SK-N-SH (cell line): Measurements from ENCODE around the gene NELFB. TPM values are rescaled to one million over a fixed set of nuclear protein-coding genes. Genes with fewer than 3 reads are reported as not detected.

Source experiments
- CTCF ChIA-PET: fragments of 300-600, 350-600 bp; formaldehyde crosslinking; extraction: SDS; loops from one replicate; lab custom pipeline; 2021; lab: Yijun Ruan, JAX
- POLR2A ChIA-PET: fragments of 350-600 bp; sonication (Branson Sonifier 250); formaldehyde crosslinking; extraction: SDS; loops from one replicate; lab custom pipeline; 2020; ENCODE audit warnings: antibody characterized with exemption, inconsistent platforms; lab: Yijun Ruan, JAX
- DNase-seq: peaks from one replicate; pipeline ENCODE4 v3.0.0; 2012
- H2AFZ ChIP-seq: fragments of 200-600 bp; sonication (generic); 2 replicates; pipeline ENCODE4 v1.8.1; 2016; ENCODE audit warnings: antibody characterized with exemption, mild to moderate bottlenecking, low read depth
- H3F3A ChIP-seq: fragments of 200-600 bp; sonication (generic); replicated peaks from 2 replicates; pipeline ENCODE3; 2016; ENCODE audit warnings: antibody characterized with exemption, mild to moderate bottlenecking; ENCODE audit not compliant: insufficient read depth
- H3K27ac ChIP-seq, 2 experiments: fragments of 200-500 bp in 1 of 2; fragments of 200-600 bp in 1 of 2; sonication (Bioruptor generic) in 1 of 2; sonication (generic), shearing (Covaris generic) in 1 of 2; 2 replicates each; pipeline versions ENCODE4 v1.5.1 to v1.6.1; 2014 to 2016; ENCODE audit warnings: low read depth in 2 of 2, inconsistent platforms in 1 of 2, low read length in 1 of 2, mild to moderate bottlenecking in 1 of 2, mixed read lengths in 1 of 2
- H3K27me3 ChIP-seq: fragments of 200-600 bp; sonication (generic), shearing (Covaris generic); 2 replicates; pipeline ENCODE4 v1.6.1; 2016; ENCODE audit warnings: mixed run types; ENCODE audit not compliant: insufficient read depth
- H3K36me3 ChIP-seq, 2 experiments: fragments of 200-500 bp in 1 of 2; fragments of 200-600 bp in 1 of 2; sonication (Bioruptor generic) in 1 of 2; sonication (generic) in 1 of 2; replicated peaks in 1 of 2; 2 replicates each; pipeline versions ENCODE3 to v1.5.1; 2014 to 2016; ENCODE audit warnings: low read length in 1 of 2, mild to moderate bottlenecking in 1 of 2; ENCODE audit not compliant: insufficient read depth in 2 of 2, control insufficient read depth in 1 of 2
- H3K4me1 ChIP-seq, 2 experiments: fragments of 200-500 bp in 1 of 2; fragments of 200-600 bp in 1 of 2; sonication (Bioruptor generic) in 1 of 2; sonication (generic), shearing (Covaris generic) in 1 of 2; 2 replicates each; pipeline versions ENCODE4 v1.5.1 to v1.6.1; 2014 to 2016; ENCODE audit warnings: low read depth in 1 of 2, low read length in 1 of 2, mixed run types in 1 of 2; ENCODE audit not compliant: insufficient read depth in 2 of 2, control insufficient read depth in 1 of 2
- H3K4me2 ChIP-seq: fragments of 200-600 bp; sonication (generic), shearing (Covaris generic); 2 replicates; pipeline ENCODE4 v1.6.1; 2017; ENCODE audit warnings: mixed run types
- H3K4me3 ChIP-seq, 2 experiments: fragments of 200-500 bp in 1 of 2; fragments of 200-600 bp in 1 of 2; sonication (Bioruptor generic) in 1 of 2; sonication (generic), shearing (Covaris generic) in 1 of 2; 2 replicates each; pipeline versions ENCODE4 v1.5.1 to v1.8.1; 2014 to 2016; ENCODE audit warnings: low read depth in 2 of 2, inconsistent platforms in 1 of 2, low read length in 1 of 2, mild to moderate bottlenecking in 1 of 2, mixed read lengths in 1 of 2, moderate library complexity in 1 of 2
- H3K79me2 ChIP-seq: fragments of 200-600 bp; sonication (generic); 2 replicates; pipeline ENCODE4 v1.8.1; 2017; ENCODE audit warnings: mild to moderate bottlenecking; ENCODE audit not compliant: insufficient read depth
- H3K9ac ChIP-seq: fragments of 200-600 bp; sonication (generic); 2 replicates; pipeline ENCODE4 v1.6.1; 2017; ENCODE audit warnings: mixed run types
- H3K9me2 ChIP-seq: fragments of 200-600 bp; sonication (generic); 2 replicates; pipeline ENCODE4 v1.6.1; 2017; ENCODE audit warnings: mixed run types
- H3K9me3 ChIP-seq: fragments of 200-600 bp; sonication (generic); 2 replicates; pipeline ENCODE4 v1.6.1; 2017; ENCODE audit warnings: mixed run types, mild to moderate bottlenecking, moderate library complexity
- H4K20me1 ChIP-seq: fragments of 200-600 bp; sonication (generic); 2 replicates; pipeline ENCODE4 v1.6.1; 2017; ENCODE audit warnings: mild to moderate bottlenecking, mixed run types; ENCODE audit not compliant: insufficient read depth
- EZH2phosphoT487 ChIP-seq: fragments of 200-600 bp; sonication (generic); IDR thresholded peaks from 2 replicates; pipeline ENCODE4 v1.6.1; 2017; ENCODE audit warnings: low read depth, mixed run types, mild to moderate bottlenecking, antibody characterized with exemption, moderate library complexity, borderline replicate concordance
- FOSL2 ChIP-seq: IDR thresholded peaks from 2 replicates; pipeline ENCODE4 v1.4.0; 2012; ENCODE audit warnings: low read depth, mild to moderate bottlenecking, moderate library complexity, borderline replicate concordance
- GABPA ChIP-seq: IDR thresholded peaks from 2 replicates; pipeline ENCODE4 v1.4.0; 2012; ENCODE audit warnings: low read depth, mild to moderate bottlenecking
- JUND ChIP-seq: IDR thresholded peaks from 2 replicates; pipeline ENCODE4 v1.4.0; 2012
- MEF2A ChIP-seq: IDR thresholded peaks from 2 replicates; pipeline ENCODE4 v1.4.0; 2012; ENCODE audit warnings: low read depth, borderline replicate concordance
- MXI1 ChIP-seq: IDR thresholded peaks from 2 replicates; pipeline ENCODE4 v1.6.1; 2012; ENCODE audit warnings: mild to moderate bottlenecking, low read depth, low read length, improper control_type of control experiment
- RAD21 ChIP-seq: IDR thresholded peaks from 2 replicates; pipeline ENCODE4 v1.6.1; 2012; ENCODE audit warnings: mild to moderate bottlenecking, low read length
- RCOR1 ChIP-seq: fragments of 150-350 bp; IDR thresholded peaks from 2 replicates; pipeline ENCODE4 v1.6.1; 2017; ENCODE audit warnings: antibody characterized with exemption, low read length
- TAF1 ChIP-seq: IDR thresholded peaks from 2 replicates; pipeline ENCODE4 v1.6.1; 2012; ENCODE audit warnings: low read depth, mild to moderate bottlenecking, low read length, moderate library complexity, borderline replicate concordance
- WGBS: methylation state at CpG from one replicate; pipeline ENCODE4 v1.1.6; 2017; ENCODE audit warnings: low lambda C conversion rate; 5-methylcytosine and 5-hydroxymethylcytosine counted together
- polyA plus RNA-seq, 3 experiments: library from polyadenylated mRNA; depleted of rRNA; stranded (reverse); fragments of >200 nt; gene quantifications; 2 replicates each; pipeline ENCODE4 v1.2.3, GENCODE V29; 2012
- TF ChIP-seq, protein P1 (sequence below): IDR thresholded peaks from 2 replicates; pipeline ENCODE4; 2012
- TF ChIP-seq, protein P2 (sequence below): fragments of 150-350 bp; IDR thresholded peaks from 2 replicates; pipeline ENCODE4 v1.6.1; 2017; ENCODE audit warnings: antibody characterized with exemption, low read length, low read depth, borderline replicate concordance
- TF ChIP-seq, protein P3 (sequence below): fragments of 150-350 bp; IDR thresholded peaks from 2 replicates; pipeline ENCODE4 v1.6.1; 2016; ENCODE audit warnings: mild to moderate bottlenecking, low read depth, low read length
- TF ChIP-seq, protein P4 (sequence below): IDR thresholded peaks from 2 replicates; pipeline ENCODE4 v1.4.0; 2012; ENCODE audit warnings: low read depth
- TF ChIP-seq, protein P5 (sequence below): fragments of 200-600 bp; sonication (generic); IDR thresholded peaks from 2 replicates; pipeline ENCODE4 v1.6.1; 2017; ENCODE audit warnings: antibody characterized with exemption, mild to moderate bottlenecking, moderate library complexity

The NELFB gene
- polyA plus RNA-seq, 1 of the 3 experiments (the other 2 are of a cell fraction) = 62.7 TPM

DNA sequence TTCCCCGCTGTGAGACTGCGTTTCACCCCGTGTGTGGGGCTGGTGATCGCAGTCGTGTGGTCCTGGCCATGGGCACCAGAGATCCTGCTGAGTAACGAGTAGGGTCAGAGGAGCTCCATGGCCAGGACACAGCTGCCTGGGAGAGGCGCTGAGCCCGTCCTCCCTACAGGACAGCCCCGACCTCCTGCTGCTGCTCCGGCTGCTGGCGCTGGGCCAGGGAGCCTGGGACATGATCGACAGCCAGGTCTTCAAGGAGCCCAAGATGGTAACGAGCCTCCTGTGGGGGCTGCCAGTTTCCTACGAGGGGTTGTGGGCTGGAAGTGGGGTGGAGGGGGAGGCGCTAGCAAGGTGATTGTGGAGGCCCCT is 11.0 kb downstream of the NELFB start (continued):
- TF ChIP-seq, protein P1, sequence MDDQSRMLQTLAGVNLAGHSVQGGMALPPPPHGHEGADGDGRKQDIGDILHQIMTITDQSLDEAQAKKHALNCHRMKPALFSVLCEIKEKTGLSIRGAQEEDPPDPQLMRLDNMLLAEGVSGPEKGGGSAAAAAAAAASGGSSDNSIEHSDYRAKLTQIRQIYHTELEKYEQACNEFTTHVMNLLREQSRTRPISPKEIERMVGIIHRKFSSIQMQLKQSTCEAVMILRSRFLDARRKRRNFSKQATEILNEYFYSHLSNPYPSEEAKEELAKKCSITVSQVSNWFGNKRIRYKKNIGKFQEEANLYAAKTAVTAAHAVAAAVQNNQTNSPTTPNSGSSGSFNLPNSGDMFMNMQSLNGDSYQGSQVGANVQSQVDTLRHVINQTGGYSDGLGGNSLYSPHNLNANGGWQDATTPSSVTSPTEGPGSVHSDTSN = no peak
- TF ChIP-seq MXI1 (no peak), RAD21 (no peak)
- TF ChIP-seq, protein P2, sequence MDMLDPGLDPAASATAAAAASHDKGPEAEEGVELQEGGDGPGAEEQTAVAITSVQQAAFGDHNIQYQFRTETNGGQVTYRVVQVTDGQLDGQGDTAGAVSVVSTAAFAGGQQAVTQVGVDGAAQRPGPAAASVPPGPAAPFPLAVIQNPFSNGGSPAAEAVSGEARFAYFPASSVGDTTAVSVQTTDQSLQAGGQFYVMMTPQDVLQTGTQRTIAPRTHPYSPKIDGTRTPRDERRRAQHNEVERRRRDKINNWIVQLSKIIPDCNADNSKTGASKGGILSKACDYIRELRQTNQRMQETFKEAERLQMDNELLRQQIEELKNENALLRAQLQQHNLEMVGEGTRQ = no peak

DNA sequence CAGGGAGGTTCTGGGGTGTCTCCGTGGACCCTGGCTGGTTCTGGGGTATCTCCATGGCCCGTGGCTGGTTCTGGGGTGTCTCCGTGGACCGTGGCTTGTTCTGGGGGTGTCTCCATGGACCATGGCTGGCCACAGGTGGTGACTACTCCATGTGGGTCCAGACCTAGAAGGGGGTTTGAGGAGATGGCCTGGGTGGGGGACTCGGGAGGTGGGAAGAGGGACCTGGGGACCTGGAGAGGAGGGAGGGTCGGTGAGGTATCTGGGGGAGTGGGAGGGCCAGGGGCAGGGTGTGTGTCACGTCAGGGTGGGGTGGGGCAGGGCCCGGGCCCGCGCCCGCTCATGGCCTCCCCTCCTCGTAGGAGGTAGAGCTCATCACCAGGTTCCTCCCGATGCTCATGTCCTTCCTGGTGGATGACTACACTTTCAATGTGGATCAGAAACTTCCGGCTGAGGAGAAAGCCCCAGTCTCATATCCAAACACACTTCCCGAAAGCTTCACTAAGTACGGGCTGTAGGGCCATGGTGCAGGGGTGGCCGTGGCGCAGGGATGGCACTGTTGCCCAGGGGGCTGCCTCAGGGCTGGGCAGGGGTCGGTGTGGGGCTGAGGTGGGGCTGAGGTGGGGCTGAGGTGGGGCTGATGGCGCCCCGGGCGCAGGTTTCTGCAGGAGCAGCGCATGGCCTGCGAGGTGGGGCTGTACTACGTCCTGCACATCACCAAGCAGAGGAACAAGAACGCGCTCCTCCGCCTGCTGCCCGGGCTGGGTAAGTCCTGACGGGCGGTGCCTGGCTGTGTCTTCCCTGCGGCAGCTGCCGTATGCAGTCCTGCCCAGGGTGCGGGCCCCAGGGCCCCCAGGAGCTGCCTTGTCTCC is 11.7 kb downstream of the NELFB start:
- no peak overlapping the region for H3K27ac ChIP-seq
- no peak for TF ChIP-seq RCOR1
- TF ChIP-seq, all 33 proteins: peak for 0
- H3K79me2 ChIP-seq = no peaks in the 10 kb centered on the region
- POLR2A ChIA-PET = interaction anchor here (1.1 kb wide), 1 partner anchor 26 kb away, joined by 3 read pairs; no protein-coding TSS in a partner anchor
- no peak for DNase-seq
- no peak overlapping the region for H2AFZ ChIP-seq
- H3K9me3 ChIP-seq = no peaks in the 10 kb centered on the region
- H3K27me3 ChIP-seq = no peaks in the 10 kb centered on the region
- peaks cover 3% of the 10 kb centered on the region for H3F3A ChIP-seq
- CTCF ChIA-PET = interaction anchor here (0.6 to 1.5 kb wide), 5 partner anchors 13 to 178 kb away, joined by 3 to 9 read pairs (median 6); no protein-coding TSS in a partner anchor
- H3K4me1 ChIP-seq = no peaks in the 10 kb centered on the region
- no peak overlapping the region for H3K4me3 ChIP-seq
- no peak overlapping the region for H3K9ac ChIP-seq
- no peaks in the 10 kb centered on the region for H3K9me2 ChIP-seq
- WGBS = 89% methylated on average over 7 of the region's 34 CpGs
- H3K4me2 ChIP-seq = no peak overlapping the region
- H4K20me1 ChIP-seq = no peaks in the 10 kb centered on the region
- peaks cover 19 to 46% of the 10 kb centered on the region in 2 experiments for H3K36me3 ChIP-seq

DNA sequence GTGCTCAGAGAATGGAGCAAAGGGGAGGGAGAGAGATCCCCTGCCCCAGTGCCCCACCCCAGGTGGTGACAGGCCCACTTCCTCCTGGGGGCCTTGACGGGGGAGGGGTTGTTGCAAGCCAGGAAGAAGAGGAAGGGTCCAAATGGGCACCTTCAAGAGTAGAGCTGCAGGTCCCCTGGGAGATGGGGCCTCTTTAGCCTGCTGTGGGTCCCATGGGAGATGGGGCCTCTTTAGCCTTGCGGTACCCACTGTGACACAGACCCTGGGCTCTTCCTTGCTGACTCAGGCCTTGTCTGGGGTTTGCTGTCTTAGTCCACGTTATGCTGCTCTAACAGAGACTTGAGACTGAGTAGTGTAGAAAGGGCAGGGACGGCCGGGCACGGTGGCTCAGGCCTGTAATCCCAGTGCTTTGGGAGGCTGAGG is 12.8 kb downstream of the NELFB start:
- no peaks in the 10 kb centered on the region for H3K9me3 ChIP-seq
- H3K36me3 ChIP-seq = peaks cover 19 to 48% of the 10 kb centered on the region in 2 experiments
- WGBS = 96% methylated on average over 6 of the region's 6 CpGs
- no peaks in the 10 kb centered on the region for H3F3A ChIP-seq
- DNase-seq = no peak
- ChIA-PET POLR2A (interaction anchor here (1.1 kb wide), 1 partner anchor 27 kb away, joined by 3 read pairs; no protein-coding TSS in a partner anchor), CTCF (interaction anchor here (1.0 to 1.5 kb wide), 3 partner anchors 12 to 31 kb away, joined by 3 to 7 read pairs (median 6); no protein-coding TSS in a partner anchor)
- no peak overlapping the region for H3K9ac ChIP-seq
- H3K27ac ChIP-seq = no peak overlapping the region
- no peak overlapping the region for H3K4me2 ChIP-seq
- H3K4me3 ChIP-seq = no peak overlapping the region
- H3K79me2 ChIP-seq = no peaks in the 10 kb centered on the region
- H4K20me1 ChIP-seq = no peaks in the 10 kb centered on the region
- no peaks in the 10 kb centered on the region for H3K4me1 ChIP-seq
- H2AFZ ChIP-seq = no peak overlapping the region
- no peaks in the 10 kb centered on the region for H3K9me2 ChIP-seq
- no peaks in the 10 kb centered on the region for H3K27me3 ChIP-seq
- TF ChIP-seq MXI1 = no peak
- no peak for TF ChIP-seq EZH2phosphoT487
- TF ChIP-seq TAF1 = no peak
- no peak for TF ChIP-seq MEF2A
- TF ChIP-seq GABPA = no peak
- TF ChIP-seq RCOR1 = no peak
- TF ChIP-seq, protein P3, sequence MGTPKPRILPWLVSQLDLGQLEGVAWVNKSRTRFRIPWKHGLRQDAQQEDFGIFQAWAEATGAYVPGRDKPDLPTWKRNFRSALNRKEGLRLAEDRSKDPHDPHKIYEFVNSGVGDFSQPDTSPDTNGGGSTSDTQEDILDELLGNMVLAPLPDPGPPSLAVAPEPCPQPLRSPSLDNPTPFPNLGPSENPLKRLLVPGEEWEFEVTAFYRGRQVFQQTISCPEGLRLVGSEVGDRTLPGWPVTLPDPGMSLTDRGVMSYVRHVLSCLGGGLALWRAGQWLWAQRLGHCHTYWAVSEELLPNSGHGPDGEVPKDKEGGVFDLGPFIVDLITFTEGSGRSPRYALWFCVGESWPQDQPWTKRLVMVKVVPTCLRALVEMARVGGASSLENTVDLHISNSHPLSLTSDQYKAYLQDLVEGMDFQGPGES = no peak
- TF ChIP-seq FOSL2 = no peak
- TF ChIP-seq, protein P4, sequence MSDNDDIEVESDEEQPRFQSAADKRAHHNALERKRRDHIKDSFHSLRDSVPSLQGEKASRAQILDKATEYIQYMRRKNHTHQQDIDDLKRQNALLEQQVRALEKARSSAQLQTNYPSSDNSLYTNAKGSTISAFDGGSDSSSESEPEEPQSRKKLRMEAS = no peak
- TF ChIP-seq, protein P5, sequence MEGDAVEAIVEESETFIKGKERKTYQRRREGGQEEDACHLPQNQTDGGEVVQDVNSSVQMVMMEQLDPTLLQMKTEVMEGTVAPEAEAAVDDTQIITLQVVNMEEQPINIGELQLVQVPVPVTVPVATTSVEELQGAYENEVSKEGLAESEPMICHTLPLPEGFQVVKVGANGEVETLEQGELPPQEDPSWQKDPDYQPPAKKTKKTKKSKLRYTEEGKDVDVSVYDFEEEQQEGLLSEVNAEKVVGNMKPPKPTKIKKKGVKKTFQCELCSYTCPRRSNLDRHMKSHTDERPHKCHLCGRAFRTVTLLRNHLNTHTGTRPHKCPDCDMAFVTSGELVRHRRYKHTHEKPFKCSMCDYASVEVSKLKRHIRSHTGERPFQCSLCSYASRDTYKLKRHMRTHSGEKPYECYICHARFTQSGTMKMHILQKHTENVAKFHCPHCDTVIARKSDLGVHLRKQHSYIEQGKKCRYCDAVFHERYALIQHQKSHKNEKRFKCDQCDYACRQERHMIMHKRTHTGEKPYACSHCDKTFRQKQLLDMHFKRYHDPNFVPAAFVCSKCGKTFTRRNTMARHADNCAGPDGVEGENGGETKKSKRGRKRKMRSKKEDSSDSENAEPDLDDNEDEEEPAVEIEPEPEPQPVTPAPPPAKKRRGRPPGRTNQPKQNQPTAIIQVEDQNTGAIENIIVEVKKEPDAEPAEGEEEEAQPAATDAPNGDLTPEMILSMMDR = no peak
- TF ChIP-seq JUND = no peak
